Smooth muscle cell (in vitro differentiated cells): ENCODE results near the gene SP3. TPM values are rescaled to one million over a fixed set of nuclear protein-coding genes. Genes with fewer than 3 reads are reported as not detected.
A peak's percentile ranks its signal among the peaks of the same experiment; 100 is the strongest.

Source experiments
- DNase-seq: peaks from one replicate; lab custom pipeline; 2025; ENCODE audit not compliant: unreplicated experiment; lab: John Stamatoyannopoulos, UW
- H2AFZ ChIP-seq: fragments of 200-600 bp; sonication (generic); 2 replicates; pipeline ENCODE4 v1.6.0; 2016; ENCODE audit warnings: antibody characterized with exemption, low read depth, mild to moderate bottlenecking
- H3F3A ChIP-seq: fragments of 200-600 bp; sonication (generic); 2 replicates; pipeline ENCODE4 v1.6.0; 2017; ENCODE audit warnings: antibody characterized with exemption, low read depth
- H3K27ac ChIP-seq: fragments of 200-600 bp; sonication (generic); 2 replicates; pipeline ENCODE4 v1.5.1; 2016; ENCODE audit warnings: low read depth, mild to moderate bottlenecking
- H3K27me3 ChIP-seq: fragments of 200-600 bp; sonication (generic); 2 replicates; pipeline ENCODE4 v1.6.1; 2016; ENCODE audit warnings: low read depth, mild to moderate bottlenecking
- H3K36me3 ChIP-seq: fragments of 200-600 bp; sonication (generic); 2 replicates; pipeline ENCODE4 v1.5.1; 2016; ENCODE audit warnings: low read depth
- H3K4me1 ChIP-seq: fragments of 200-600 bp; sonication (generic); 2 replicates; pipeline ENCODE4 v1.5.1; 2016; ENCODE audit warnings: low read depth
- H3K4me2 ChIP-seq: fragments of 200-600 bp; sonication (generic); 2 replicates; pipeline ENCODE4 v1.6.0; 2016; ENCODE audit warnings: mild to moderate bottlenecking
- H3K4me3 ChIP-seq: fragments of 200-600 bp; sonication (generic); 2 replicates; pipeline ENCODE4 v1.5.1; 2016; ENCODE audit warnings: mild to moderate bottlenecking
- H3K79me2 ChIP-seq: fragments of 200-600 bp; sonication (generic); 2 replicates; pipeline ENCODE4 v1.6.0; 2016; ENCODE audit warnings: low read depth, mild to moderate bottlenecking
- H3K9ac ChIP-seq: fragments of 200-600 bp; sonication (generic); 2 replicates; pipeline ENCODE4 v1.6.0; 2016; ENCODE audit warnings: low read depth
- H3K9me3 ChIP-seq: fragments of 200-600 bp; sonication (generic); replicated peaks from 2 replicates; pipeline ENCODE4 v1.5.1; 2016; ENCODE audit warnings: low read depth
- H4K20me1 ChIP-seq: fragments of 200-600 bp; sonication (generic); 2 replicates; pipeline ENCODE4 v1.6.0; 2016; ENCODE audit warnings: low read depth
- CTCF ChIP-seq: fragments of 200-600 bp; sonication (generic); IDR thresholded peaks from 2 replicates; pipeline ENCODE4 v1.5.1; 2017; ENCODE audit warnings: borderline replicate concordance, mild to moderate bottlenecking, antibody characterized with exemption; ENCODE audit not compliant: insufficient read depth, poor library complexity, severe bottlenecking
- WGBS: methylation state at CpG from one replicate; pipeline ENCODE4 v1.1.7; 2016; ENCODE audit warnings: low lambda C conversion rate; 5-methylcytosine and 5-hydroxymethylcytosine counted together
- polyA plus RNA-seq: library from polyadenylated mRNA; unstranded; fragments of >200 nt; fragmentation: Nextera tagmentation; extraction: Ambion mirVana; gene quantifications from 2 replicates; pipeline ENCODE4 v1.2.1, GENCODE V29; 2016
- total RNA-seq: library from RNA; depleted of rRNA; stranded (reverse); fragments of >200 nt; gene quantifications from 2 replicates; pipeline ENCODE4 v1.2.3, GENCODE V29; 2014

Gene SP3
- total and polyA plus RNA-seq, 2 experiments from 2014 or later: 24.5 to 84.5 TPM

GRCh38 chr2:174004905-174005605 is 39.9 kb upstream of the SP3 start:
- Histone ChIP-seq H3K9ac (no peak overlapping the region), H3K27ac (peak overlapping the region; percentile 37), H3K9me3 (no peaks in the 10 kb centered on the region), H3K4me1 (no peaks in the 10 kb centered on the region), H3F3A (peaks cover 14% of the 10 kb centered on the region), H4K20me1 (no peaks in the 10 kb centered on the region), H3K79me2 (no peaks in the 10 kb centered on the region), H3K27me3 (no peaks in the 10 kb centered on the region), H2AFZ (no peak overlapping the region), H3K36me3 (no peaks in the 10 kb centered on the region), H3K4me2 (peak overlapping the region; percentile 44), H3K4me3 (no peak overlapping the region)
- TF ChIP-seq CTCF: no peak
- WGBS: 5% methylated on average over 4 of the region's 4 CpGs
- no peak for DNase-seq

- Histone ChIP-seq H3K36me3 (no peaks in the 10 kb centered on the region), H3K4me2 (peak overlapping the region; percentile 44), H3K9me3 (no peaks in the 10 kb centered on the region), H3K79me2 (no peaks in the 10 kb centered on the region), H3K4me1 (no peaks in the 10 kb centered on the region), H3F3A (peaks cover 14% of the 10 kb centered on the region), H3K27me3 (no peaks in the 10 kb centered on the region), H2AFZ (no peak overlapping the region), H3K4me3 (no peak overlapping the region), H3K9ac (no peak overlapping the region), H4K20me1 (no peaks in the 10 kb centered on the region), H3K27ac (peak overlapping the region; percentile 37)
- TF ChIP-seq CTCF: no peak
- DNase-seq: no peak
- WGBS: 68% methylated on average over 13 of the region's 13 CpGs
Measured at GRCh38 chr2:174003720-174004695, 38.8 kb upstream of the SP3 start.

- H3K79me2 ChIP-seq: no peaks in the 10 kb centered on the region
- 95% methylated on average over 5 of the region's 5 CpGs for WGBS
Measured at GRCh38 chr2:174002679-174003078, 37.5 kb upstream of the SP3 start.

More at GRCh38 chr2:174002679-174003078, 37.5 kb upstream of the SP3 start:
- no peak for DNase-seq
- H3K36me3 ChIP-seq: no peaks in the 10 kb centered on the region
- H4K20me1 ChIP-seq: no peaks in the 10 kb centered on the region
- no peak for TF ChIP-seq CTCF
- H3K27ac ChIP-seq: no peak overlapping the region
- no peak overlapping the region for H3K4me3 ChIP-seq
- no peak overlapping the region for H3K4me2 ChIP-seq
- no peak overlapping the region for H2AFZ ChIP-seq
- H3K4me1 ChIP-seq: no peaks in the 10 kb centered on the region
- H3K27me3 ChIP-seq: no peaks in the 10 kb centered on the region
- H3K9ac ChIP-seq: no peak overlapping the region
- peaks cover 8% of the 10 kb centered on the region for H3F3A ChIP-seq
- no peaks in the 10 kb centered on the region for H3K9me3 ChIP-seq
